Epidermal melanocyte (primary cell): ENCODE data around the gene NCOA7.
"Not testable (repeated sequence)": the region's sequence is repeated elsewhere in the genome, so short reads cannot be mapped to it uniquely, and the experiment has no call there.

Source experiments
- DNase-seq: peaks from one replicate; pipeline ENCODE4 v3.0.0; 2011; ENCODE audit warnings: low spot score; ENCODE audit not compliant: insufficient read length

The NCOA7 gene

DNA sequence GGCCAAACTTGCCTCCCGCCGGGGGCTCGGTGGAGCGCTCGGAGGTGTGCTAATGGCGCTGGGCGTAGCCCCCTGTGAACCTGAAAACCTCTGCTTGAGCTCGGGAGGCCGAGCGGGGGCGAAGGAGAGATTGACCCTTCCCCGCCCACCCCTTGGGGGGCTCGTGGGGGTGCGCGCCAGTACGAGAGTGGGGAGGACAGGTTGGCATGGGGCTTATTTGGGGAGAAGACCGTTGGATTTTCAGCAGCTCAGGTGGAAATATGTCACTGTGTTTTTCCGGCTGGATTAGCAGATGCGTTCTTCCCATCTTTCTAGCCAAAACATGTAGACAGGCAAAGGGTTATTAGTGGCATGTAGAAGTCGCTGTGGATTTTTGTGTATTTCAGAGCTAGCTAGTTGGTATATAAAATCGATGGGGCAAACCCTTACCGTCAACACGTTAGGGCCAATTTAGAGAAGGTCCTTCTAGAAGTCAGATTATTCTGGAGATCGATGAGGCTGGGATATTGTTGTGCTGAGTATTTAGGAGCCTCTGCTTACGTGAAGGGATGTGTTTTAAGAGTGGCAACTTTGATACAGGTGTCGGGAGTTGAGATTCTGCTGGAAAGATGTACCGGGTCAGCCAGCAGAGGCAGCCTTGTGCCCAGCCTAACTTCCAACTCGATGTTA lies 525 bp downstream of the NCOA7 start:
- no peak for DNase-seq

DNA sequence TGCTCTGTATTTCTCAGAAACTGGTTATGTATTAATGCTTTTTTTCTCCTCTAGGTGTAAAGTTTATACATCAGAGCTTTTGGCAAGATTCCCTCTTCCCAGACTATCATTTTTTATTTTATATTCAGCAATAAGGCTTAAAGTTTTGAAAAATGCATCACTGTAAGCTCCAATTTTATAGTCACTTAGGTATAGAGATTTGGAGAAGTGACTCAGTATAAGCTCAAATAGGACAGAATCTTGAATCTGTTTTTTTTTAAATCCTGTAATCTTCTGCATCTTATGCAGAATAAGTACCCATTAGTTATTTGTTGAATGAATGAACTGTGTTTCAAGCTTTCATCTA lies 1.0 kb downstream of the NCOA7 start:
- DNase-seq = no peak

GRCh38 chr6:125792172-125792571 lies 1.4 kb downstream of the NCOA7 start:
- no peak for DNase-seq

GRCh38 chr6:125792680-125793079 lies 1.9 kb downstream of the NCOA7 start:
- DNase-seq = no peak

GRCh38 chr6:125793280-125793679 lies 2.5 kb downstream of the NCOA7 start:
- DNase-seq = no peak

DNA sequence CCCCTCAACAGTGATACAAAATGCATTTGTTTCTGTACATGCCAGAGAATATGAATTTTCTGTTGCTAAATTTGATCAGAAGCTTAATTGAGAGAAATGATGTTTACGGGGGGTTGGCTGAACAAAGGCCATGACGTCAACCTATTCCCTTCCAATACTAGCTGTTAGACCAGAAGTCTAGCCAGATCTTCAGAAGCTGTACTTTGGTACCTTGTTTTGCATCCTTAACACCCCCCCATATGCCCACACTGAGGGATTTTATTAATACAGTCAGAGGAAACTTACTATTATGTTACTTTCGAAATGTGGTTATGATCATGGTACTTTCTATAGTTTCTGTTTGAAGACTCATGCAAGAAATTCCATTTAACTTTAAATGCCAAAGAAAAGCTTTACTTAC lies 3.1 kb downstream of the NCOA7 start:
- no peak for DNase-seq

GRCh38 chr6:125794342-125795137 lies 3.8 kb downstream of the NCOA7 start:
- no peak for DNase-seq

GRCh38 chr6:125795301-125795700 lies 4.5 kb downstream of the NCOA7 start:
- no peak for DNase-seq

DNA sequence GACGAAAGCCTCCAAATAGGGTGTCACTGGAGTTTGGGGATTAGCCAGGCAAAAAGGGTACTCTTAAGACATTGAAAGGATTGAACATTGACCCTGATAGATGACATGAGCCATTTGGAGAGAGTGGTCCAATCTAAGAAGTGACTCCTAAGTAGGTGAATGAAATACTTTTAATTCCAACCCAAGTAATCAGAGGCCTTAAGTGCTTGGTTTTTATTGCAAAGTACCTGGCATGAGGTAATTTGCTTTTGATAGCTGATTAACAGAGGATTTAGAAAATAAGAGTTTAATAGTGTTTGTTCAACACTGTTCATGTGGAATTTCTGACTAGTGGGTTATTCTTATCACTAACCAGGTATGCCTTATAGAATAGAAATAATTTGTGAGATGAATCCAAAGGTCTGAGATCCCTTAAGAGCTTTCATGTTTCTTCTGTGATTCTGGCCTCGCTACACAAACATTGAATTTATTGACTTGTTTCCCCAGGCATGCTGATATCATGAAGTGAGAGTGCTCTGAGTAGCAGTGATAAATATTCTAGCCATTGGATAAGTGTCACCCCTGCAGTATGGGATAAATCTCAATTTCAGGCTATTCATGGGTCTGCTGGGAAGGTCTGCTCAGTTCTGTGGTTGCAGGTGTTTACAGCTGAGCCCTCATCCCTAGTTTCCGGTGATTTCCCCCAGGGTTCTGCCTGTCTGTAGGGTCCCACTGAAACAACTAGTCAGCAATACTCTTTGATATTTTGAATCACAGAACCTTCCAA lies 6.5 kb downstream of the NCOA7 start:
- DNase-seq = no peak

DNA sequence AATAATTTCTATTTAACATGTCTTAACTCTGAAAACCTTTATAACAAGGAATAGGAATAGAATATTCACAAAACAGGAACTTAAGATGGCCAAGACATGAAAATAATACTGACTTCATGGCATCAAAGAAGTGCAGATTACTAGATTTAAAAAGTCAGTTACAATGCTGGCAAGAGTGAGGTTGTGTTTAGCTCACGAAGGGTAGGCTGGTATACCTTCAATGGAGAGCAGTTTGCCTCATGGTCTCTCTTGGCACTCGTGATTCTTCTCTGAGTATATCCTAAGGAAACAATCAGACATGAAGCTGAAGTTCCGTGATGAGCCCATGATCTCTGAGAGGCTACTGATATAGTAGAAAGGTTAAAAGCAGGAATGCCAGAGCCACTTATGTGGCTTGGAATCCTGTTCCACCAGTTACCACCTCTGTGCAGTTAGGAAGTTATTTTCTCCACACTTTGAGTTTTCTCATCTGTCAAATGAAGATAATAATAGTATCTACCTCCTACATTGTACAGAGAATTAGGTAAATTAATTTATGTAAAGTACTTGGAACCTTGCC lies 7.2 kb downstream of the NCOA7 start:
- DNase-seq = no peak

DNA sequence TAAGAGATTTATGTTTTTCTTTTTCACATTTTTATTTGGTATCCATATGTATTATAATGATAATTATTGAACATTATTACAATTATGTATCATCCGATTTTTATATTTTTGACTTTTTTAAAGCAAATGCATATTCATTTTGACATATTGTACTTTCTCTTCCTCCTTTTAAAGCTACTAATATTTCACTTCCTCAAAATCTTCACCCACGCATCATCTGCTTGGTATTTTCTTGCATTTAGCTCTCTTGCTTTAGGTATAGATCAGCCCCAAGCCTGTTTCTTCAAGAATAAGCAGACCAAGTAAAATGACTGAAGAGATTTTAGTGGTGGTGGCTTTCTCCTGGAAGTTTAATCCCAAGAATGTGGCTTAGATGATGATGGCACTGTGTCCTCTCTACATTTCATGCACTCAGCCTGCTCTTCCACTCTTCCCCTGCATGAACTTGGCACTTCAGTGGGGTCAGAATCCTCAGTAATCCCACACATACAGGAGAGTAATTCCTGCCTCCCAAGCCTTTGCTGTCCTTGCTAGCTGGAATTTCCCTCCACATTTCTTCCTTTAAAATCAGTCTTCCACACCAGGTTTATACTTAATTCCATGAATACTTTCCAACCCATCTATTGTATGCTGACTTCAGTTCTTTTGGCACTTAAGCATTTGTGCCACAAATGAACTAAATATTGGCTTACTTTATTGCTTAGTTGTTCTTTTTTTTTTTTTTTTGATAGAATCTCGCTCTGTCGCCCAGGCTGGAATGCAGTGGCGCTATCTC lies 8.2 kb downstream of the NCOA7 start:
- DNase-seq = no peak

- DNase-seq = no peak
Measured at GRCh38 chr6:125802383-125802782, 11.6 kb downstream of the NCOA7 start.

GRCh38 chr6:125802943-125803377 lies 12.2 kb downstream of the NCOA7 start:
- no peak for DNase-seq

DNA sequence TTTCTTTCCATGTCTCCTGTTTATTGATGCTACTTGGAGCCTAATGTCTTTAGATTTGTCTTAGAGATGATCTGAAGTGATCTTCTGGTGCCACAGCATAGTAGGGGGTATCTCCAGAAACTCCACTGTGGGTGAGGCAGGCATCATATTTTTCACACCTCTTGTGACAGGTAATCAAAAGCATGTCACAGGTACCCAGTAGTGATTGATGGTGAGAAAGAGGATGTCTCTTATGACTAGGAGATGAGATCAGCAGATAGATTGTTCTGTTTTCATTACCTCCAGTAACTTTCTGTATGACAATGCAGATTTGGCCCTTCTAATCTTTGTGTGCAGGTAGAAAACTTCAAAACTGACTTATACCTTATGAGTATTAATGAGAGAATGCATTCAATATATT lies 13.5 kb downstream of the NCOA7 start:
- no peak for DNase-seq

GRCh38 chr6:125804866-125805425 lies 14.2 kb downstream of the NCOA7 start:
- DNase-seq = not testable (repeated sequence)

GRCh38 chr6:125806813-125807212 lies 16.1 kb downstream of the NCOA7 start:
- no peak for DNase-seq

- no peak for DNase-seq
Measured at GRCh38 chr6:125807293-125807692, 16.5 kb downstream of the NCOA7 start.

DNA sequence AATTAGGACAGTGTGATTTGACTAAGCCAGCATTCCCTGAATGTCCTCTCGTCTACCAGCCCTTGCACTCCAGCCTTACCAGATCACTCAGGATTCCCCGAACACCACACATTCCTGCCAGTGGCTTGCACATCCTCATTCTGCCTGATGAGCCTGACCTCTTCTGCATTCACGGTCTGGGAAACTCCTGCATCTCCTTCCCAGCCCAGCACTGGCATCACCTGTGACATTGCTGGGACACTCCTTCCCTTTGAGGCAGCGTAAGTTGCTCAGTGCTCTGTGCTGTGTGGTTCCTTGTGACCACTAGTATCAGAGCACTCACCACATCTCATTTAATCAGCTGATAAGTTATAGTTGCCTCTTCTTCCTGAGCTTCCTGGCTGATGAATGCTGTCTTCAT lies 17.3 kb downstream of the NCOA7 start:
- DNase-seq = no peak

GRCh38 chr6:125808591-125808990 lies 17.8 kb downstream of the NCOA7 start:
- no peak for DNase-seq

- no peak for DNase-seq
Measured at GRCh38 chr6:125809570-125810170, 18.9 kb downstream of the NCOA7 start.
